H1 (cell line): ENCODE data around the gene PTPRR. TPM values are rescaled to one million over a fixed set of nuclear protein-coding genes. Genes with fewer than 3 reads are reported as not detected.

Experiments used
- CTCF ChIA-PET: fragments of 300-600 bp; sonication (Branson Sonifier 250); formaldehyde crosslinking; loops from one replicate; lab custom pipeline; 2021; ENCODE audit not compliant: partially characterized antibody; lab: Charles Lee
- POLR2A ChIA-PET: fragments of 300-600 bp; sonication (Branson Sonifier 250); formaldehyde crosslinking; loops from one replicate; lab custom pipeline; 2021; ENCODE audit warnings: inconsistent platforms; ENCODE audit not compliant: partially characterized antibody; lab: Charles Lee
- DNase-seq, 2 experiments: peaks; one replicate each; pipeline versions ENCODE4 v3.0.0 to v3.0.0-alpha.2; 2010 to 2022; ENCODE audit warnings: low spot score in 2 of 2, low read depth in 1 of 2, mixed read lengths in 1 of 2
- FAIRE-seq: peaks from 2 replicates; lab custom pipeline; 2011; peaks lifted over from hg19 to GRCh38; lab: Jason Lieb, UNC
- H2AFZ ChIP-seq: 2 replicates; pipeline ENCODE4 v1.8.1; 2012; ENCODE audit warnings: low read length, inconsistent platforms
- H2AK5ac ChIP-seq: 2 replicates; pipeline ENCODE4 v1.6.1; 2013; ENCODE audit warnings: low read depth, low read length
- H2BK120ac ChIP-seq: replicated peaks from 2 replicates; pipeline ENCODE3; 2013; ENCODE audit warnings: low read depth, low read length, inconsistent platforms
- H2BK12ac ChIP-seq: 2 replicates; pipeline ENCODE4 v1.6.1; 2013; ENCODE audit warnings: low read depth, low read length
- H2BK15ac ChIP-seq: 2 replicates; pipeline ENCODE4 v1.6.1; 2013; ENCODE audit warnings: low read length
- H2BK20ac ChIP-seq: 2 replicates; pipeline ENCODE4 v1.6.1; 2013; ENCODE audit warnings: low read length
- H2BK5ac ChIP-seq: 2 replicates; pipeline ENCODE4 v1.6.1; 2013; ENCODE audit warnings: low read depth, low read length
- H3K14ac ChIP-seq: 2 replicates; pipeline ENCODE4 v1.6.1; 2013; ENCODE audit warnings: inconsistent platforms; ENCODE audit not compliant: insufficient read length
- H3K18ac ChIP-seq: 2 replicates; pipeline ENCODE4 v1.6.1; 2013; ENCODE audit warnings: low read length; ENCODE audit errors: extremely low read depth
- H3K23ac ChIP-seq: 2 replicates; pipeline ENCODE4 v1.6.1; 2013; ENCODE audit warnings: inconsistent platforms; ENCODE audit not compliant: insufficient read length
- H3K23me2 ChIP-seq: 2 replicates; pipeline ENCODE4 v1.6.1; 2013; ENCODE audit warnings: low read depth, low read length
- H3K27ac ChIP-seq: 2 replicates; pipeline ENCODE4 v1.6.1; 2011; ENCODE audit warnings: low read depth, low read length, inconsistent platforms
- H3K27me3 ChIP-seq, 4 experiments: replicated peaks in 1 of 4; 1 replicate in 1 of 4; 2 replicates in 3 of 4; pipeline versions ENCODE4 v1.6.1 to v1.8.1; 2011 to 2013; ENCODE audit warnings: low read length in 3 of 4, mild to moderate bottlenecking in 3 of 4, inconsistent platforms in 2 of 4, mixed read lengths in 2 of 4, moderate library complexity in 1 of 4; ENCODE audit not compliant: control insufficient read depth in 3 of 4, insufficient read depth in 3 of 4; ENCODE audit errors: extremely low read depth in 1 of 4
- H3K36me3 ChIP-seq, 4 experiments: 2 replicates each; pipeline versions ENCODE4 v1.6.1 to v1.8.1; 2011 to 2013; ENCODE audit warnings: mild to moderate bottlenecking in 4 of 4, low read length in 3 of 4, moderate library complexity in 2 of 4, control low read depth in 1 of 4, inconsistent platforms in 1 of 4; ENCODE audit not compliant: insufficient read depth in 4 of 4, control insufficient read depth in 2 of 4
- H3K4ac ChIP-seq: replicated peaks from 2 replicates; pipeline ENCODE3; 2013; ENCODE audit warnings: low read length, low read depth, mixed read lengths, inconsistent platforms; ENCODE audit not compliant: insufficient read length
- H3K4me1 ChIP-seq, 4 experiments: replicated peaks in 1 of 4; 1 replicate in 1 of 4; 2 replicates in 3 of 4; pipeline versions ENCODE4 v1.6.1 to v1.8.1; 2011 to 2013; ENCODE audit warnings: low read length in 3 of 4, inconsistent platforms in 2 of 4, mixed read lengths in 1 of 4; ENCODE audit not compliant: insufficient read depth in 4 of 4, control insufficient read depth in 3 of 4
- H3K4me2 ChIP-seq, 2 experiments: 2 replicates each; pipeline versions ENCODE4 v1.6.1 to v1.8.1; 2011 to 2013; ENCODE audit warnings: low read depth in 2 of 2, low read length in 2 of 2, control low read depth in 1 of 2, inconsistent platforms in 1 of 2, mild to moderate bottlenecking in 1 of 2; ENCODE audit not compliant: insufficient read depth in 1 of 2
- H3K4me3 ChIP-seq, 4 experiments: fragments of 200-600, 300-600 bp in 1 of 4; sonication (generic), shearing (Covaris generic), sonication (Bioruptor Twin) in 1 of 4; 2 replicates each; pipeline versions ENCODE4 v1.5.1 to v1.8.1; 2011 to 2016; ENCODE audit warnings: low read length in 4 of 4, low read depth in 3 of 4, control low read depth in 2 of 4, inconsistent platforms in 2 of 4, mild to moderate bottlenecking in 2 of 4, mixed read lengths in 1 of 4, moderate library complexity in 1 of 4; ENCODE audit not compliant: insufficient read depth in 2 of 4; ENCODE audit errors: extremely low read depth in 1 of 4
- H3K56ac ChIP-seq: replicated peaks from 2 replicates; pipeline ENCODE3; 2013; ENCODE audit warnings: low read depth, mild to moderate bottlenecking, mixed read lengths, low read length, inconsistent platforms; ENCODE audit not compliant: insufficient read length
- H3K79me1 ChIP-seq: 2 replicates; pipeline ENCODE4 v1.6.1; 2013; ENCODE audit warnings: low read depth, low read length, control low read depth
- H3K79me2 ChIP-seq, 2 experiments: 2 replicates each; pipeline versions ENCODE4 v1.6.1 to v1.8.1; 2012 to 2013; ENCODE audit warnings: low read length in 2 of 2, mild to moderate bottlenecking in 2 of 2, inconsistent platforms in 1 of 2; ENCODE audit not compliant: insufficient read depth in 2 of 2, control insufficient read depth in 1 of 2
- H3K9ac ChIP-seq, 4 experiments: replicated peaks in 1 of 4; 1 replicate in 1 of 4; 2 replicates in 3 of 4; pipeline versions ENCODE4 v1.6.1 to v1.8.1; 2011 to 2013; ENCODE audit warnings: low read depth in 3 of 4, low read length in 3 of 4, control low read depth in 2 of 4, mild to moderate bottlenecking in 2 of 4, moderate library complexity in 2 of 4, inconsistent platforms in 1 of 4; ENCODE audit errors: extremely low read depth in 1 of 4
- H3K9me3 ChIP-seq, 2 experiments: 2 replicates each; pipeline versions ENCODE4 v1.6.1 to v1.8.1; 2012 to 2013; ENCODE audit warnings: mild to moderate bottlenecking in 2 of 2, moderate library complexity in 2 of 2, control low read depth in 1 of 2, inconsistent platforms in 1 of 2, low read depth in 1 of 2, low read length in 1 of 2, mixed read lengths in 1 of 2; ENCODE audit not compliant: insufficient read depth in 2 of 2
- H4K20me1 ChIP-seq, 2 experiments: replicated peaks in 1 of 2; 2 replicates each; pipeline versions ENCODE3 to v1.8.1; 2011 to 2013; ENCODE audit warnings: inconsistent platforms in 2 of 2, low read length in 2 of 2, mild to moderate bottlenecking in 1 of 2; ENCODE audit not compliant: insufficient read depth in 2 of 2, control insufficient read depth in 1 of 2
- H4K5ac ChIP-seq: 2 replicates; pipeline ENCODE4 v1.6.1; 2013; ENCODE audit warnings: low read length, low read depth, mixed read lengths, inconsistent platforms; ENCODE audit not compliant: insufficient read length
- H4K8ac ChIP-seq: 2 replicates; pipeline ENCODE4 v1.8.0; 2013; ENCODE audit warnings: mild to moderate bottlenecking, moderate library complexity, low read length, inconsistent platforms; ENCODE audit not compliant: insufficient read depth; ENCODE audit errors: extremely low read depth
- H4K91ac ChIP-seq: replicated peaks from 2 replicates; pipeline ENCODE3; 2013; ENCODE audit warnings: low read length, mixed read lengths, inconsistent platforms; ENCODE audit not compliant: insufficient read length
- ATF2 ChIP-seq: IDR thresholded peaks from 2 replicates; pipeline ENCODE4 v1.6.1; 2012; ENCODE audit warnings: low read length, inconsistent platforms
- CHD2 ChIP-seq: IDR thresholded peaks from 2 replicates; pipeline ENCODE4 v1.6.1; 2012; ENCODE audit warnings: low read length, improper control_type of control experiment
- CREB1 ChIP-seq: IDR thresholded peaks from 2 replicates; pipeline ENCODE4 v1.6.1; 2012; ENCODE audit warnings: inconsistent platforms
- FOSL1 ChIP-seq: IDR thresholded peaks from 2 replicates; pipeline ENCODE4 v1.6.1; 2011; ENCODE audit warnings: mild to moderate bottlenecking, low read depth, low read length, moderate library complexity; ENCODE audit not compliant: insufficient read depth
- GTF2F1 ChIP-seq: IDR thresholded peaks from 2 replicates; pipeline ENCODE4 v1.6.1; 2012; ENCODE audit warnings: low read depth, low read length, improper control_type of control experiment, borderline replicate concordance
- KDM1A ChIP-seq: fragments of 200-600, 300-600 bp; sonication (generic); IDR thresholded peaks from 2 replicates; pipeline ENCODE4 v1.7.1; 2016; ENCODE audit warnings: mild to moderate bottlenecking, low read length, borderline replicate concordance
- KDM5A ChIP-seq: fragments of 200-600 bp; IDR thresholded peaks from 2 replicates; pipeline ENCODE4 v1.7.1; 2012; ENCODE audit warnings: mild to moderate bottlenecking, low read length, inconsistent platforms, mixed read lengths
- POLR2AphosphoS5 ChIP-seq: IDR thresholded peaks from 2 replicates; pipeline ENCODE4 v1.6.1; 2011; ENCODE audit warnings: low read depth, low read length
- POU5F1 ChIP-seq: IDR thresholded peaks from 2 replicates; pipeline ENCODE4 v1.6.1; 2011; ENCODE audit warnings: low read depth, mild to moderate bottlenecking, low read length, moderate library complexity
- RNF2 ChIP-seq: fragments of 200-900, 300-1000 bp; sonication (generic); IDR thresholded peaks from 2 replicates; pipeline ENCODE4 v1.7.1; 2016; ENCODE audit warnings: borderline replicate concordance, low read depth, mild to moderate bottlenecking, antibody characterized with exemption, low read length; ENCODE audit not compliant: poor library complexity, severe bottlenecking; ENCODE audit errors: missing control alignments
- SIX5 ChIP-seq: IDR thresholded peaks from 2 replicates; pipeline ENCODE4 v1.6.1; 2011; ENCODE audit warnings: mild to moderate bottlenecking, low read depth, low read length
- SP1 ChIP-seq: IDR thresholded peaks from 2 replicates; pipeline ENCODE4 v1.6.1; 2011; ENCODE audit warnings: low read depth, low read length
- SRF ChIP-seq: IDR thresholded peaks from 2 replicates; pipeline ENCODE4 v1.6.1; 2011; ENCODE audit warnings: mild to moderate bottlenecking, low read depth, low read length, moderate library complexity
- WGBS, 2 experiments: shearing (Covaris generic) in 1 of 2; methylation state at CpG; one replicate each; pipeline versions ENCODE4 v1.1.6 to v1.1.7; 2013 to 2015; ENCODE audit warnings: low lambda C conversion rate in 2 of 2, mixed read lengths in 2 of 2, inconsistent platforms in 1 of 2, low coverage in 1 of 2, missing lambda C conversion rate in 1 of 2; ENCODE audit not compliant: insufficient replicate concordance in 2 of 2, insufficient coverage in 1 of 2, insufficient read length in 1 of 2; ENCODE audit errors: extremely low coverage in 1 of 2, missing lambda C conversion rate in 1 of 2; 5-methylcytosine and 5-hydroxymethylcytosine counted together
- polyA plus RNA-seq, 7 experiments: library from polyadenylated mRNA; depleted of rRNA in 3 of 7; stranded (reverse) in 5 of 7; unstranded in 2 of 7; fragments of >200 nt in 5 of 7; fragments of 200-250 nt in 2 of 7; gene quantifications; 1 replicate in 5 of 7; 2 replicates in 1 of 7; 4 replicates in 1 of 7; pipeline versions ENCODE4 v1.2.1 to v1.2.3, GENCODE V29; 2011 to 2013; ENCODE audit warnings: missing spikeins in 2 of 7, mixed read lengths in 2 of 7
- total RNA-seq: library from RNA; stranded (reverse); fragmentation: NEBNext Ultra II Directional; extraction: Animal tissue kit (Norgen Biotek cat#: 25700); gene quantifications from 2 replicates; pipeline ENCODE4 v1.2.1, GENCODE V29; 2021

The PTPRR gene
- total and polyA plus RNA-seq, 2 of the 8 experiments (the other 6 are each of a cell fraction or from before 2014, with no cell fraction given) = 0.07 to 0.35 TPM

DNA sequence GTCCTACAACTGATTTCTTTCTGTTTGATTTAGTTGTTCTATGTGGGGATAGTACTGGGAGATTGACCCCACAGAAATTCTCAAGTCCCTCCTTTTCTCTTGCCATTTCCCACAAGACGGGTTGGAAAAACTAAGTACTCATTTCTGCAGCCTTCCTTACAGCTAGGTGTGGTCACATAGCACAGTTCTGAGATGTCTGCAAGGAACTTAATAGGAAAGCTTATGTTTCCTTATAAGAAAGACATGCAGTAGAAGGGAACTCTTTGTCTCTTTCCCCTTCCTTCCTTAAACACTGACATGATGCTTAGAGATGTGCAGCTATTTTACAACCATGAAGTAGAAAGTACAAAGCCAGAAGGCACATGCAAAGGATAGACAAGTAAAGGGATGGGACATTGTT, 113.7 kb downstream of the PTPRR start:
- Histone ChIP-seq H3K27me3 (no peaks in the 10 kb centered on the region), H3K36me3 (no peaks in the 10 kb centered on the region), H3K9me3 (no peaks in the 10 kb centered on the region), H3K18ac (no peak overlapping the region), H3K9ac (no peak overlapping the region), H2BK5ac (no peak overlapping the region; the same call in 1 of the 2 replicates), H4K5ac (no peak overlapping the region), H3K4ac (no peak overlapping the region), H3K4me1 (peaks cover 0 to 15% (median 3%) of the 10 kb centered on the region in 4 experiments; a peak in 3 of 7 replicates), H4K8ac (no peak overlapping the region), H3K4me3 (no peak overlapping the region; a peak in 1 of 8 replicates)
- WGBS, 2 experiments = 82% methylated on average over 1 of the region's 1 CpG; no CpG with 5 or more reads in 1 of the 2 experiments
- POLR2A ChIA-PET = no interaction called here
- TF ChIP-seq RNF2 = no peak
- no peak for TF ChIP-seq SIX5
- TF ChIP-seq ATF2 = no peak
- no peak for TF ChIP-seq KDM5A
- no peak for TF ChIP-seq GTF2F1
- TF ChIP-seq SP1 = no peak
- no peak for TF ChIP-seq SRF
- TF ChIP-seq CREB1 = no peak
- no peak for TF ChIP-seq POLR2AphosphoS5
- TF ChIP-seq CHD2 = no peak
- TF ChIP-seq FOSL1 = no peak
- TF ChIP-seq POU5F1 = no peak
- no peak for TF ChIP-seq KDM1A
- TF ChIP-seq, all 59 proteins: peak for 0
- Histone ChIP-seq H2AFZ (no peak overlapping the region), H3K4me2 (no peak overlapping the region), H3K14ac (no peak overlapping the region), H2BK15ac (no peak overlapping the region), H3K27ac (no peak overlapping the region), H3K56ac (no peak overlapping the region), H2AK5ac (no peak overlapping the region), H3K79me2 (no peaks in the 10 kb centered on the region), H3K79me1 (no peaks in the 10 kb centered on the region), H3K23ac (no peak overlapping the region), H2BK120ac (no peak overlapping the region), H2BK12ac (no peak overlapping the region), H4K91ac (no peak overlapping the region), H3K23me2 (no peaks in the 10 kb centered on the region; the same call in 1 of the 2 replicates), H4K20me1 (no peaks in the 10 kb centered on the region), H2BK20ac (no peak overlapping the region)
- peak; percentile 63 for FAIRE-seq
- no peak for DNase-seq
- CTCF ChIA-PET = no interaction called here
